HepG2 (cell line): ENCODE data around the gene APOM. TPM values are rescaled to one million over a fixed set of nuclear protein-coding genes. Genes with fewer than 3 reads are reported as not detected.

Source experiments
- ARNT ChIP-seq: fragments of 450-650 bp; IDR thresholded peaks from 2 replicates; pipeline ENCODE4 v1.6.1; 2017
- ASH2L ChIP-seq: fragments of 300-600, 200-600 bp; sonication (generic); IDR thresholded peaks from 2 replicates; pipeline ENCODE4 v1.7.0; 2017; ENCODE audit warnings: low read depth, mild to moderate bottlenecking, moderate library complexity, mixed read lengths, low read length; ENCODE audit not compliant: insufficient read length
- CCDC6 ChIP-seq: sonication (generic); formaldehyde crosslinking; IDR thresholded peaks from 2 replicates; pipeline ENCODE4 v1.8.1; 2022; ENCODE audit warnings: mild to moderate bottlenecking, missing genetic modification reagents, moderate library complexity
- EED ChIP-seq: sonication (generic); formaldehyde crosslinking; IDR thresholded peaks from 2 replicates; pipeline ENCODE4 v1.5.0; 2020; ENCODE audit warnings: mild to moderate bottlenecking, missing genetic modification reagents
- FOXJ3 ChIP-seq: sonication (generic); formaldehyde crosslinking; IDR thresholded peaks from 2 replicates; pipeline ENCODE4 v1.4.0; 2020; ENCODE audit warnings: missing genetic modification reagents, mild to moderate bottlenecking, borderline replicate concordance
- FOXK2 ChIP-seq: fragments of 450-650 bp; IDR thresholded peaks from 2 replicates; pipeline ENCODE4 v1.6.1; 2016
- KLF11 ChIP-seq: IDR thresholded peaks from 2 replicates; pipeline ENCODE4 v1.6.1; 2016; ENCODE audit warnings: missing compliant biosample characterization
- KMT2B ChIP-seq: IDR thresholded peaks from 2 replicates; pipeline ENCODE4 v1.6.1; 2016; ENCODE audit warnings: missing genetic modification reagents, missing compliant biosample characterization
- RAD51 ChIP-seq: fragments of 450-650 bp; IDR thresholded peaks from 2 replicates; pipeline ENCODE4 v1.6.1; 2016; ENCODE audit warnings: borderline replicate concordance
- SATB2 ChIP-seq: sonication (generic); formaldehyde crosslinking; IDR thresholded peaks from 2 replicates; pipeline ENCODE4 v1.5.0; 2020; ENCODE audit warnings: missing genetic modification reagents
- SIX1 ChIP-seq: sonication (generic); formaldehyde crosslinking; IDR thresholded peaks from 2 replicates; pipeline ENCODE4 v1.4.0; 2020; ENCODE audit warnings: missing genetic modification reagents, borderline replicate concordance
- SRSF1 ChIP-seq: fragments of 200-400 bp; formaldehyde crosslinking; optimal IDR thresholded peaks from 2 replicates; pipeline ENCODE3; 2017; ENCODE audit warnings: mild to moderate bottlenecking, low read depth, low read length, moderate library complexity
- ZNF20 ChIP-seq: sonication (generic); formaldehyde crosslinking; IDR thresholded peaks from 2 replicates; pipeline ENCODE4 v1.4.0; 2020; ENCODE audit warnings: mild to moderate bottlenecking, moderate library complexity, missing genetic modification reagents
- ZNF83 ChIP-seq: sonication (generic); formaldehyde crosslinking; IDR thresholded peaks from 2 replicates; pipeline ENCODE4 v1.4.0; 2020; ENCODE audit warnings: missing genetic modification reagents, mild to moderate bottlenecking, borderline replicate concordance
- ZSCAN31 ChIP-seq: sonication (generic); formaldehyde crosslinking; IDR thresholded peaks from 2 replicates; pipeline ENCODE4 v1.5.0; 2020; ENCODE audit warnings: low read depth, mild to moderate bottlenecking, missing genetic modification reagents
- polyA plus RNA-seq, 8 experiments: library from polyadenylated mRNA; depleted of rRNA in 3 of 8; stranded (reverse) in 7 of 8; unstranded in 1 of 8; fragments of >200 nt; fragmentation: Illumina TruSeq in 4 of 8; extraction: Trizol in 4 of 8; gene quantifications; 2 replicates each; pipeline versions ENCODE4 v1.2.1 to v1.2.3, GENCODE V29; 2011 to 2016; ENCODE audit warnings: low read depth in 4 of 8, missing spikeins in 1 of 8, mixed read lengths in 1 of 8; ENCODE audit not compliant: insufficient read depth in 1 of 8
- total RNA-seq, 5 experiments: library from RNA; depleted of rRNA; stranded (reverse); fragments of >200 nt; fragmentation: Illumina TruSeq; extraction: Trizol; gene quantifications; 2 replicates each; pipeline ENCODE4 v1.2.3, GENCODE V29; 2016; ENCODE audit warnings: low read depth in 1 of 5
- TF ChIP-seq, protein P1 (sequence below): sonication (generic); formaldehyde crosslinking; IDR thresholded peaks from 2 replicates; pipeline ENCODE4 v1.4.0; 2020; ENCODE audit warnings: mild to moderate bottlenecking, missing genetic modification reagents
- TF ChIP-seq, protein P2 (sequence below): sonication (generic); formaldehyde crosslinking; IDR thresholded peaks from 2 replicates; pipeline ENCODE4 v1.4.0; 2020; ENCODE audit warnings: missing genetic modification reagents
- TF ChIP-seq, protein P3 (sequence below): sonication (generic); formaldehyde crosslinking; IDR thresholded peaks from 2 replicates; pipeline ENCODE4 v1.4.0; 2020; ENCODE audit warnings: missing genetic modification reagents
- TF ChIP-seq, protein P4 (sequence below): sonication (generic); formaldehyde crosslinking; IDR thresholded peaks from 2 replicates; pipeline ENCODE4 v1.4.0; 2020; ENCODE audit warnings: missing genetic modification reagents
- TF ChIP-seq, protein P5 (sequence below): sonication (generic); formaldehyde crosslinking; IDR thresholded peaks from 2 replicates; pipeline ENCODE4 v1.4.0; 2020; ENCODE audit warnings: missing genetic modification reagents

Gene APOM
- total and polyA plus RNA-seq, 2 of the 13 experiments (the other 11 are each of a cell fraction or from before 2014, with no cell fraction given), result 98.2 to 1,140 TPM

DNA sequence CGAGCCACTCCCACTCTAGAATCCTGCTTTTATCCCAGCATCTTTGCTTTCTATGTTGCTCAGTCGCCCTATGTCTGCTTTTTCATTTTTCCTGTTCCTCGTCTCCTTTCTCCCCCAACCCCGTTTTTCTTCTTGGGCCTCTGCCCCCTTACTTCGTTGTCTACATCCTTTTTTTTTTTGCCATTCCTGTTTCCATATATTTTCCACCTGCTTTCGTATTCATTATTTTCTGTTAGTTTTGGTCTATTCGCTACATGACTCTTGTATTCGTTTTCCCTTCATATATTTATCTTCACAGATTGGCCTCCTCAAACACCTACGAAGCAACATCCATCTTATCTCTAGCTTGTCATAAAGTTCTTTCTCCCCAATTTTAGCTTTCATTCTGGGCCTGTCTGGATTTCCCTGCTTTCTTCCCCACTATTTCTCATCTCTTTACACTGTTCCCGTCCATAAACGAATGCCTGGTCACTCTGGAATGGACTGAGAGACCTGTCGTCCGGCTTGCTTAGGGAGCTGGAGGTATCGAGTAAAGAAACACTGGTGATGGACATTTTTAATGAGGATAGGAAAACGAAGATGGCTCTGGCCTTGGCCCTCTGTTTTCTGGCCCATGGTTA lies 34.3 kb upstream of the APOM start (continued):
- peak; percentile 4; the same call in 1 of the 2 replicates for TF ChIP-seq EED (CRISPR knock-in tag)
- 0 out of 2 replicates have a peak, but pooled peaks have one; percentile 2 for TF ChIP-seq ZNF20 (CRISPR knock-in tag)
- 0 out of 2 replicates have a peak, but pooled peaks have one; percentile 15 for TF ChIP-seq FOXK2
- TF ChIP-seq KMT2B (CRISPR knock-in tag), result peak; percentile 19; the same call in 1 of the 2 replicates
- TF ChIP-seq ASH2L, result peak; percentile 7
- TF ChIP-seq ZSCAN31 (CRISPR knock-in tag), result 0 out of 2 replicates have a peak, but pooled peaks have one; percentile 6
- TF ChIP-seq RAD51, result no peak; the same call in 1 of the 2 replicates
- no peak for TF ChIP-seq SRSF1
- peak; percentile 39; the same call in 1 of the 2 replicates for TF ChIP-seq FOXJ3
- TF ChIP-seq, protein P1, sequence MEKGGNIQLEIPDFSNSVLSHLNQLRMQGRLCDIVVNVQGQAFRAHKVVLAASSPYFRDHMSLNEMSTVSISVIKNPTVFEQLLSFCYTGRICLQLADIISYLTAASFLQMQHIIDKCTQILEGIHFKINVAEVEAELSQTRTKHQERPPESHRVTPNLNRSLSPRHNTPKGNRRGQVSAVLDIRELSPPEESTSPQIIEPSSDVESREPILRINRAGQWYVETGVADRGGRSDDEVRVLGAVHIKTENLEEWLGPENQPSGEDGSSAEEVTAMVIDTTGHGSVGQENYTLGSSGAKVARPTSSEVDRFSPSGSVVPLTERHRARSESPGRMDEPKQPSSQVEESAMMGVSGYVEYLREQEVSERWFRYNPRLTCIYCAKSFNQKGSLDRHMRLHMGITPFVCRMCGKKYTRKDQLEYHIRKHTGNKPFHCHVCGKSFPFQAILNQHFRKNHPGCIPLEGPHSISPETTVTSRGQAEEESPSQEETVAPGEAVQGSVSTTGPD (CRISPR knock-in tag), result 0 out of 2 replicates have a peak, but pooled peaks have one; percentile 59
- TF ChIP-seq, protein P2, sequence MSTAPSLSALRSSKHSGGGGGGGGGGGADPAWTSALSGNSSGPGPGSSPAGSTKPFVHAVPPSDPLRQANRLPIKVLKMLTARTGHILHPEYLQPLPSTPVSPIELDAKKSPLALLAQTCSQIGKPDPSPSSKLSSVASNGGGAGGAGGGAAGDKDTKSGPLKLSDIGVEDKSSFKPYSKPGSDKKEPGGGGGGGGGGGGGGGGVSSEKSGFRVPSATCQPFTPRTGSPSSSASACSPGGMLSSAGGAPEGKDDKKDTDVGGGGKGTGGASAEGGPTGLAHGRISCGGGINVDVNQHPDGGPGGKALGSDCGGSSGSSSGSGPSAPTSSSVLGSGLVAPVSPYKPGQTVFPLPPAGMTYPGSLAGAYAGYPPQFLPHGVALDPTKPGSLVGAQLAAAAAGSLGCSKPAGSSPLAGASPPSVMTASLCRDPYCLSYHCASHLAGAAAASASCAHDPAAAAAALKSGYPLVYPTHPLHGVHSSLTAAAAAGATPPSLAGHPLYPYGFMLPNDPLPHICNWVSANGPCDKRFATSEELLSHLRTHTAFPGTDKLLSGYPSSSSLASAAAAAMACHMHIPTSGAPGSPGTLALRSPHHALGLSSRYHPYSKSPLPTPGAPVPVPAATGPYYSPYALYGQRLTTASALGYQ (CRISPR knock-in tag), result 0 out of 2 replicates have a peak, but pooled peaks have one; percentile 28
- TF ChIP-seq, protein P3, sequence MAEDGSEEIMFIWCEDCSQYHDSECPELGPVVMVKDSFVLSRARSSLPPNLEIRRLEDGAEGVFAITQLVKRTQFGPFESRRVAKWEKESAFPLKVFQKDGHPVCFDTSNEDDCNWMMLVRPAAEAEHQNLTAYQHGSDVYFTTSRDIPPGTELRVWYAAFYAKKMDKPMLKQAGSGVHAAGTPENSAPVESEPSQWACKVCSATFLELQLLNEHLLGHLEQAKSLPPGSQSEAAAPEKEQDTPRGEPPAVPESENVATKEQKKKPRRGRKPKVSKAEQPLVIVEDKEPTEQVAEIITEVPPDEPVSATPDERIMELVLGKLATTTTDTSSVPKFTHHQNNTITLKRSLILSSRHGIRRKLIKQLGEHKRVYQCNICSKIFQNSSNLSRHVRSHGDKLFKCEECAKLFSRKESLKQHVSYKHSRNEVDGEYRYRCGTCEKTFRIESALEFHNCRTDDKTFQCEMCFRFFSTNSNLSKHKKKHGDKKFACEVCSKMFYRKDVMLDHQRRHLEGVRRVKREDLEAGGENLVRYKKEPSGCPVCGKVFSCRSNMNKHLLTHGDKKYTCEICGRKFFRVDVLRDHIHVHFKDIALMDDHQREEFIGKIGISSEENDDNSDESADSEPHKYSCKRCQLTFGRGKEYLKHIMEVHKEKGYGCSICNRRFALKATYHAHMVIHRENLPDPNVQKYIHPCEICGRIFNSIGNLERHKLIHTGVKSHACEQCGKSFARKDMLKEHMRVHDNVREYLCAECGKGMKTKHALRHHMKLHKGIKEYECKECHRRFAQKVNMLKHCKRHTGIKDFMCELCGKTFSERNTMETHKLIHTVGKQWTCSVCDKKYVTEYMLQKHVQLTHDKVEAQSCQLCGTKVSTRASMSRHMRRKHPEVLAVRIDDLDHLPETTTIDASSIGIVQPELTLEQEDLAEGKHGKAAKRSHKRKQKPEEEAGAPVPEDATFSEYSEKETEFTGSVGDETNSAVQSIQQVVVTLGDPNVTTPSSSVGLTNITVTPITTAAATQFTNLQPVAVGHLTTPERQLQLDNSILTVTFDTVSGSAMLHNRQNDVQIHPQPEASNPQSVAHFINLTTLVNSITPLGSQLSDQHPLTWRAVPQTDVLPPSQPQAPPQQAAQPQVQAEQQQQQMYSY, result peak; percentile 33; the same call in 1 of the 2 replicates
- peak; percentile 76; the same call in 1 of the 2 replicates for TF ChIP-seq ARNT
- no peak for TF ChIP-seq KLF11 (CRISPR knock-in tag)
- TF ChIP-seq, protein P4, sequence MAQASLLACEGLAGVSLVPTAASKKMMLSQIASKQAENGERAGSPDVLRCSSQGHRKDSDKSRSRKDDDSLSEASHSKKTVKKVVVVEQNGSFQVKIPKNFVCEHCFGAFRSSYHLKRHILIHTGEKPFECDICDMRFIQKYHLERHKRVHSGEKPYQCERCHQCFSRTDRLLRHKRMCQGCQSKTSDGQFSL (CRISPR knock-in tag), result no peak
- TF ChIP-seq SIX1 (CRISPR knock-in tag), result no peak
- TF ChIP-seq CCDC6 (CRISPR knock-in tag), result no peak
- no peak for TF ChIP-seq ZNF83 (CRISPR knock-in tag)
- peak; percentile 30; the same call in 1 of the 2 replicates for TF ChIP-seq SATB2 (CRISPR knock-in tag)
- TF ChIP-seq, protein P5, sequence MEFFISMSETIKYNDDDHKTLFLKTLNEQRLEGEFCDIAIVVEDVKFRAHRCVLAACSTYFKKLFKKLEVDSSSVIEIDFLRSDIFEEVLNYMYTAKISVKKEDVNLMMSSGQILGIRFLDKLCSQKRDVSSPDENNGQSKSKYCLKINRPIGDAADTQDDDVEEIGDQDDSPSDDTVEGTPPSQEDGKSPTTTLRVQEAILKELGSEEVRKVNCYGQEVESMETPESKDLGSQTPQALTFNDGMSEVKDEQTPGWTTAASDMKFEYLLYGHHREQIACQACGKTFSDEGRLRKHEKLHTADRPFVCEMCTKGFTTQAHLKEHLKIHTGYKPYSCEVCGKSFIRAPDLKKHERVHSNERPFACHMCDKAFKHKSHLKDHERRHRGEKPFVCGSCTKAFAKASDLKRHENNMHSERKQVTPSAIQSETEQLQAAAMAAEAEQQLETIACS (CRISPR knock-in tag), result peak; percentile 47; the same call in 1 of the 2 replicates
